Esophagus squamous epithelium (tissue), 5 donors: ENCODE measurements around the gene ADD1. TPM values are rescaled to one million over a fixed set of nuclear protein-coding genes. Genes with fewer than 3 reads are reported as not detected.
"Not testable (repeated sequence)": the region's sequence is repeated elsewhere in the genome, so short reads cannot be mapped to it uniquely, and the experiment has no call there.

ENCODE experiments used
- DNase-seq: peaks from one replicate; lab custom pipeline; 2025; lab: John Stamatoyannopoulos, UW
- H3K27ac ChIP-seq, 4 donors: fragments of 200-600 bp; sonication (generic); one replicate each; pipeline ENCODE4 v1.5.1; 2016 to 2019; ENCODE audit warnings: mild to moderate bottlenecking in 1 of 4
- H3K27me3 ChIP-seq, 4 donors: fragments of 200-600 bp; sonication (generic); 1 replicate in 3 of 4; 2 replicates in 1 of 4; pipeline versions ENCODE4 v1.5.1 to v1.6.0; 2017 to 2021; ENCODE audit warnings: antibody characterized with exemption in 1 of 4
- H3K36me3 ChIP-seq, 3 donors: fragments of 200-600 bp; sonication (generic); one replicate each; pipeline ENCODE4 v1.5.1; 2016 to 2019
- H3K4me1 ChIP-seq, 3 donors: fragments of 200-600 bp; sonication (generic); one replicate each; pipeline ENCODE4 v1.5.1; 2017 to 2019
- H3K4me3 ChIP-seq, 4 donors: fragments of 200-600 bp; sonication (generic); 1 replicate in 3 of 4; 2 replicates in 1 of 4; pipeline ENCODE4 v1.5.1; 2016 to 2019; ENCODE audit warnings: mild to moderate bottlenecking in 2 of 4, moderate library complexity in 1 of 4
- H3K9me3 ChIP-seq, 3 donors: fragments of 200-600 bp; sonication (generic); one replicate each; pipeline ENCODE4 v1.5.1; 2016 to 2019
- POLR2A ChIP-seq, 4 donors: fragments of 450-650 bp; IDR thresholded peaks; one replicate each; pipeline ENCODE4 v1.6.1; 2017; ENCODE audit warnings: antibody characterized with exemption in 4 of 4, mild to moderate bottlenecking in 4 of 4, moderate library complexity in 3 of 4
- WGBS, 2 donors: methylation state at CpG; one replicate each; pipeline ENCODE4 v1.1.5; 2018; 5-methylcytosine and 5-hydroxymethylcytosine counted together
- intact Hi-C: fragments of 100-400 bp; cut with DNase I; formaldehyde crosslinking; loops from one replicate; pipeline ENCODE4 v1.15.0; 2022
- total RNA-seq, 4 donors: library from RNA; depleted of rRNA; stranded (reverse); fragments of >200 nt; gene quantifications; one replicate each; pipeline ENCODE4 v1.1.0, GENCODE V29; 2016
- TF ChIP-seq, protein P1 (sequence below), 6 experiments: fragments of 450-650 bp in 4 of 6; fragments of 200-600 bp in 2 of 6; sonication (generic) in 2 of 6; IDR thresholded peaks; one replicate each; pipeline ENCODE4 v1.5.1; 2016 to 2019; ENCODE audit warnings: antibody characterized with exemption in 6 of 6, mild to moderate bottlenecking in 4 of 6, moderate library complexity in 4 of 6
- donor health status: DM: yes; HTN: yes; CAD: no.

The ADD1 gene
- total RNA-seq, 4 donors from 2014 or later = 81.7 to 144 (median 103) TPM

DNA sequence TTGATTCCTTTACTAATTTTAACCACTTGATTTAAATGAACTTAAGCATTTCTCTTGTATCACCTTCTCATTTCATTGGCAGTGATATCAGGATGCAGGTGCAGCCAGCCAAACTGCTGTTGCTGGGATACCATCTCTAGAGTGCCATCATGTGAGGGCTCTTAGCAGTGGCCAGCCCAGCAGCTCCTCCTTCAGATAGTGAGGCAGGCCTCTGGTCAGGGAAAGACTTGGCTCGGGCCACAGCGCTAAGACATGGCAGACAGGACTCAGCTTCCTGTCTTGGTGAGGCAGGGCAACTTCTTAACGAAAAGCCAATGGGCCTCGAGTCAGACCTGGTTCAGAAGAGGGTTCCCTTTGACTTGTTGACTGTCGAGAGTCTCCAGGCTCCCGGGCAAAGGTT is 69.5 kb downstream of the ADD1 start:
- Histone ChIP-seq H3K4me1 (no peaks in the 10 kb centered on the region), H3K4me3 (no peak overlapping the region), H3K27ac (no peak overlapping the region), H3K36me3 (peaks cover 10 to 100% (median 45%) of the 10 kb centered on the region in 3 donors), H3K27me3 (no peaks in the 10 kb centered on the region), H3K9me3 (no peaks in the 10 kb centered on the region)
- TF ChIP-seq POLR2A (IDR thresholded peaks at IDR 0.05) = no peak
- TF ChIP-seq, protein P1, sequence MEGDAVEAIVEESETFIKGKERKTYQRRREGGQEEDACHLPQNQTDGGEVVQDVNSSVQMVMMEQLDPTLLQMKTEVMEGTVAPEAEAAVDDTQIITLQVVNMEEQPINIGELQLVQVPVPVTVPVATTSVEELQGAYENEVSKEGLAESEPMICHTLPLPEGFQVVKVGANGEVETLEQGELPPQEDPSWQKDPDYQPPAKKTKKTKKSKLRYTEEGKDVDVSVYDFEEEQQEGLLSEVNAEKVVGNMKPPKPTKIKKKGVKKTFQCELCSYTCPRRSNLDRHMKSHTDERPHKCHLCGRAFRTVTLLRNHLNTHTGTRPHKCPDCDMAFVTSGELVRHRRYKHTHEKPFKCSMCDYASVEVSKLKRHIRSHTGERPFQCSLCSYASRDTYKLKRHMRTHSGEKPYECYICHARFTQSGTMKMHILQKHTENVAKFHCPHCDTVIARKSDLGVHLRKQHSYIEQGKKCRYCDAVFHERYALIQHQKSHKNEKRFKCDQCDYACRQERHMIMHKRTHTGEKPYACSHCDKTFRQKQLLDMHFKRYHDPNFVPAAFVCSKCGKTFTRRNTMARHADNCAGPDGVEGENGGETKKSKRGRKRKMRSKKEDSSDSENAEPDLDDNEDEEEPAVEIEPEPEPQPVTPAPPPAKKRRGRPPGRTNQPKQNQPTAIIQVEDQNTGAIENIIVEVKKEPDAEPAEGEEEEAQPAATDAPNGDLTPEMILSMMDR (IDR thresholded peaks at IDR 0.05) = no peak
- intact Hi-C loops = no loop called here
- WGBS, 2 donors = 91 to 97% methylated on average over 4 to 5 of the region's 6 CpGs
- DNase-seq = no peak

DNA sequence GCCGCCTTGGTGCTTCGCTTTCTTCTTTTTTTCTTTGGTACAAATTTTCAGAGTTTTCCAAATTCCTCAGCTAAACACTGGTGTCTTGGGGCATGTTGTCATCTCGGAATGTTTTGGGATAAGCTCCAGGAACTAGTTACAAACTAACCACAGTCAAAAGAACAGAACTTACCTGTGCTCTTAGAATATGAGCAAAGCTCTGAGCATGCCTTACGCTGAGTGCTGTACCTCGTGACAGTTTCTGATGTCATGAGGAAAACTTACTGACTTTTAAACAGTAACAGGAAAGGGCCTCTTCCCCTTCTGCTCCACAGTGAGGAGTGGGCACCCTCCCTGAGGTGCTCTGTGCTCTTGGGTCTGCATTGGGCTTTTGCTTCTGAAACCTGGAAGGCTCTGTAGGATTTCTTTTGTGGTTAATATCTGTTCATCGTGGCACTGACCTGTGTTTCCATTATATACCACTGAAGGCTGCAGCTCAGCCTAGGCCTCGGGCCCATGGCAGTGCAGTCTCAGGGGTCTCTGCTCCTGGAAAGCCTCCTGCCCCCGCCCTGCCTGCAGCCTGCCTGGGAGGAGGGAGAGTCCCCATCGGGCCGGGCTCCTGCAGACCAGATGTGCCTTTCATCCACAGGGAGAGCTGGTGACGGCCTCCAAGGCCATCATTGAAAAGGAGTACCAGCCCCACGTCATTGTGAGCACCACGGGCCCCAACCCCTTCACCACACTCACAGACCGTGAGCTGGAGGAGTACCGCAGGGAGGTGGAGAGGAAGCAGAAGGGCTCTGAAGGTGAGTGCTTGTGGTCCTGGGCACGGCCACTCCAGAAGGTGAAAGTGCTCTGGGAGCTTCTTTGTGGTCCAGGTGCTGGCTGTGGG is 70.8 kb downstream of the ADD1 start:
- peaks cover 4 to 99% (median 34%) of the 10 kb centered on the region in 3 donors for H3K36me3 ChIP-seq
- H3K4me3 ChIP-seq = no peak overlapping the region
- intact Hi-C loops = no loop called here
- TF ChIP-seq, protein P1 (IDR thresholded peaks at IDR 0.05) = no peak
- TF ChIP-seq POLR2A (IDR thresholded peaks at IDR 0.05) = no peak
- H3K27ac ChIP-seq = no peak overlapping the region
- H3K9me3 ChIP-seq = no peaks in the 10 kb centered on the region
- DNase-seq = no peak
- 74 to 79% methylated on average over 8 to 9 of the region's 16 CpGs for WGBS, 2 donors
- H3K4me1 ChIP-seq = no peaks in the 10 kb centered on the region
- no peaks in the 10 kb centered on the region for H3K27me3 ChIP-seq

DNA sequence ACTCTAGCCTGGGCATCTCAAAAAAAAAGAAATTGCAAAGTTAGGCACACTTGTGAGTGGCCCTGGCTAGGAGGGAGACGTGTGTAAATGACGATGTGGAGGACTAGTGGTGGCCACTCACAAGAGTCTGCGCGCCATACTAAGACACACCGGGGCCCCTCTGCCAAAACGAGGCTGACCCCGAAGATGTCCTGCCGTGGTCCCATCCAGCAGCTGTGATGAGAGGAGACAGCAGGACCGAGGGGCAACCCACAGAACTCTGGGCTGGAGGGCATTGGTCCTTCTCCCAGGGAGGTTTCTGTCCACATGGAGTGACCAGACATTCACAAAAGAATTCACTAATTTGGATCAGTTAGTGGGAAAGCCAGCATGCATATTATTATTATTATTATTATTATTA is 72.1 kb downstream of the ADD1 start:
- 91 to 100% methylated on average over 9 of the region's 9 CpGs for WGBS, 2 donors
- H3K9me3 ChIP-seq = no peaks in the 10 kb centered on the region
- intact Hi-C loops = no loop called here
- no peak overlapping the region for H3K4me3 ChIP-seq
- no peak for DNase-seq
- H3K36me3 ChIP-seq = peaks cover 4 to 98% (median 26%) of the 10 kb centered on the region in 3 donors
- TF ChIP-seq, protein P1 (IDR thresholded peaks at IDR 0.05) = no peak
- no peak for TF ChIP-seq POLR2A (IDR thresholded peaks at IDR 0.05)
- H3K27me3 ChIP-seq = no peaks in the 10 kb centered on the region
- H3K4me1 ChIP-seq = no peaks in the 10 kb centered on the region
- H3K27ac ChIP-seq = no peak overlapping the region

DNA sequence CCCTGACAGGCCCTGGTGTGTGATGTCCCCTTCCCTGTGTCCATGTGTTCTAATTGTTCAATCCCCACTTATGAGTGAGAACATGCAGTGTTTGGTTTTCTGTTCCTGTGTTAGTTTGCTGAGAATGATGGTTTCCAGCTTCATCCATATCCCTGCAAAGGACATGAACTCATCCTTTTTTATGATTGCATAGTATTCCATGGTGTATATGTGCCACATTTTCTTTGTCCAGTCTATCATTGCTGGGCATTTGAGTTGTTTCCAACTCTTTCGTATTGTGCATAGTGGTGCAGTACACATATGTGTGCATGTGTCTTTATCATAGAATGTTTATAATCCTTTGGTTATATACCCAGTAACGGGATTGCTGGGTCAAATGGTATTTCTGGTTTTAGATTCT is 73.1 kb downstream of the ADD1 start:
- peaks cover 3 to 98% (median 21%) of the 10 kb centered on the region in 3 donors for H3K36me3 ChIP-seq
- H3K4me3 ChIP-seq, intact Hi-C loops: not testable (repeated sequence)

DNA sequence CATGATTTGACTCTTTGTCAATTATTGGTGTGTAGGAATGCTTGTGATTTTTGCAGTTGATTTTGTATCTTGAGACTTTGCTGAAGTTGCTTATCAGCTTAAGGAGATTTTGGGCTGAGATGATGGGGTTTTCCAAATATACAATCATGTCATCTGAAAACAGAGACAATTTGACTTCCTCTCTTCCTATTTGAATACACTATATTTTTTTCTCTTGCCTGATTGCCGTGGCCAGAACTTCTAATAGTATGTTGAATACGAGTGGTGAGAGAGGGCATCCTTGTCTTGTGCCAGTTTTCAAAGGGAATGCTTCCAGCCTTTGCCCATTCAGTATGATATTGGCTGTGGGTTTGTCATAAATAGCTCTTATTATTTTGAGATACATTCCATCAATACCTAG is 74.7 kb downstream of the ADD1 start:
- H3K4me3 ChIP-seq, H3K27me3 ChIP-seq, intact Hi-C loops, H3K27ac ChIP-seq, DNase-seq, H3K9me3 ChIP-seq: not testable (repeated sequence)
- Histone ChIP-seq H3K4me1 (peaks cover 0 to 12% (median 5%) of the 10 kb centered on the region in 3 donors), H3K36me3 (peaks cover 0 to 98% (median 17%) of the 10 kb centered on the region in 3 donors)
- 70 to 72% methylated on average over 2 of the region's 2 CpGs for WGBS, 2 donors

More for the DNA sequence above, 73.1 kb downstream of the ADD1 start:
- H3K4me1 ChIP-seq, DNase-seq, H3K9me3 ChIP-seq, H3K27ac ChIP-seq, H3K27me3 ChIP-seq: not testable (repeated sequence)
- WGBS, 2 donors = 89 to 97% methylated on average over 2 of the region's 2 CpGs

DNA sequence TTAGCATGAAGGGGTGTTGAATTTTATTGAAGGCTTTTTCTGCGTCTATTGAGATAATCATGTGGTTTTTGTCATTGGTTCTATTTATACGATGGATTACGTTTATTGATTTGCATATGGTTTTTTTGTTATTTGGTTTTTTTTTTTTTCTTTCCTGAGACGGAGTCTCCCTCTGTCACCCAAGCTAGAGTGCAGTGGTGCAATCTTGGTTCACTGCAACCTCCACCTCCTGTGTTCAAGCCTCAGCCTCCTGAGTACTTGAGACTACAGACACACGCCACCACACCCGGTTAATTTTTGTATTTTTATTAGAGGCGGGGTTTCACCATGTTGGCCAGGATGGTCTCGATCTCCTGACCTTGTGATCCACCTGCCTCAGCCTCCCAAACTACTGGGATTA is 75.1 kb downstream of the ADD1 start:
- WGBS, 2 donors = 77 to 96% methylated on average over 7 to 8 of the region's 8 CpGs
- H3K36me3 ChIP-seq = peaks cover 0 to 98% (median 17%) of the 10 kb centered on the region in 3 donors

DNA sequence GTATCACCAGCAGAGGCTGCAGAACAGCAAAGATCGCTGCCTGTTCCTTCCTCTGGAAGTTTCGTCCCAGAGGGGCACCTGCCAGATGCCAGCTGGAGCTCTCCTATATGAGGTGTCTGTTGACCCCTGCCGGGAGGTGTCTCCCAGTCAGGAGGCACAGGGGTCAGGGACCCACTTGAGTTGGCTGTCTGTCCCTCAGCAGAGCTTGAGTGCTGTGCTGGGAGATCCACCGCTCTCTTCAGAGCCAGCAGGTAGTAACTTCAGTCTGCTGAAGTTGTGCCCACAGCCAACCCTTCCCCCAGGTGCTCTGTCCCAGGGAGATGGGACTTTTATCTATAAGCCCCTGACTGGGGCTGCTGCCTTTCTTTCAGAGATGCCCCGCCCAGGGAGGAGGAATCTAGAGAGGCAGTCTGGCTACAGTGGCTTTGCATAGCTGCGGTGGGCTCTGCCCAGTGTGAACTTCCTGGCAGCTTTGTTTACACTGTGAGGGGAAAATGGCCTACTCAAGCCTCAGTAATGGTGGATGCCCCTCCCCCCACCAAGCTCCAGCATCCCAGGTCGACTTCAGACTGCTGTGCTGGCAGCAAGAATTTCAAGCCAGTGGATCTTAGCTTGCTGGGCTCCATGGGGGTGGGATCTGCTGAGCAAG is 78.9 kb downstream of the ADD1 start:
- intact Hi-C loops, H3K9me3 ChIP-seq, DNase-seq, H3K4me3 ChIP-seq, H3K27me3 ChIP-seq: not testable (repeated sequence)
- WGBS, 2 donors = 17 to 48% methylated on average over 1 to 5 of the region's 7 CpGs
- peaks cover 0 to 22% (median 12%) of the 10 kb centered on the region in 3 donors for H3K4me1 ChIP-seq
- H3K36me3 ChIP-seq = peaks cover 12 to 98% (median 23%) of the 10 kb centered on the region in 3 donors
- peak overlapping the region in 3 of 4 donors; percentile 27 to 36 (median 32) for H3K27ac ChIP-seq

More for the DNA sequence above, 75.1 kb downstream of the ADD1 start:
- H3K9me3 ChIP-seq, intact Hi-C loops, H3K4me3 ChIP-seq, H3K27ac ChIP-seq, H3K27me3 ChIP-seq, DNase-seq: not testable (repeated sequence)
- peaks cover 0 to 16% (median 9%) of the 10 kb centered on the region in 3 donors for H3K4me1 ChIP-seq
